CD4-positive, alpha-beta memory T cell (primary cell): ENCODE data around the gene PPP1R7. TPM values are rescaled to one million over a fixed set of nuclear protein-coding genes. Genes with fewer than 3 reads are reported as not detected.

ENCODE experiments used
- polyA plus RNA-seq, 2 donors: library from polyadenylated mRNA; unstranded; fragments of 300-500 nt; fragmentation: Illumina TruSeq; gene quantifications; one replicate each; pipeline ENCODE4 v1.2.3, GENCODE V29; 2021
- total RNA-seq, 2 experiments: library from RNA; stranded (reverse); gene quantifications; one replicate each; pipeline ENCODE4 v1.2.3, GENCODE V29; 2021

PPP1R7 gene
- total and polyA plus RNA-seq, 4 experiments from 2014 or later: 61.3 to 119 (median 91.6) TPM

Other genes starting within 250 kb of the PPP1R7 start
- not detected for gene CROCC2, start 244.1 kb upstream of the PPP1R7 start, total RNA-seq
- gene CROCC2, start 244.1 kb upstream of the PPP1R7 start, polyA plus RNA-seq: not detected
- 10 to 100 TPM; 85.2 to 90.1 TPM for gene SNED1, start 151.8 kb upstream of the PPP1R7 start, total RNA-seq
- gene SNED1, start 151.8 kb upstream of the PPP1R7 start, polyA plus RNA-seq: 1 to 10 TPM; 1.6 to 3.2 TPM
- 100 to 1,000 TPM; 204 to 227 TPM for gene MTERF4, start 48.2 kb upstream of the PPP1R7 start, total RNA-seq
- gene MTERF4, start 48.2 kb upstream of the PPP1R7 start, polyA plus RNA-seq: 10 to 100 TPM; 44.6 to 56.6 TPM
- 100 to 1,000 TPM; 290 to 309 TPM for gene PASK, start 995 bp upstream of the PPP1R7 start, total RNA-seq
- gene PASK, start 995 bp upstream of the PPP1R7 start, polyA plus RNA-seq: 10 to 100 TPM; 38.2 to 50.0 TPM
- under 1 TPM; 0.53 to 0.81 TPM for gene ANO7, start 38.2 kb downstream of the PPP1R7 start, total RNA-seq
- gene ANO7, start 38.2 kb downstream of the PPP1R7 start, polyA plus RNA-seq: under 1 TPM in 1 of 2 donors, not detected in 1; 0.13 TPM
- 100 to 1,000 TPM; 166 to 183 TPM for gene HDLBP, start 165.2 kb downstream of the PPP1R7 start, total RNA-seq
- 10 to 100 TPM; 24.7 to 82.3 TPM for gene HDLBP, start 165.2 kb downstream of the PPP1R7 start, polyA plus RNA-seq
- gene SEPTIN2, start 165.5 kb downstream of the PPP1R7 start, total RNA-seq: 100 to 1,000 TPM; 332 to 362 TPM
- gene SEPTIN2, start 165.5 kb downstream of the PPP1R7 start, polyA plus RNA-seq: 100 to 1,000 TPM; 187 to 249 TPM
- gene FARP2, start 205.8 kb downstream of the PPP1R7 start, total RNA-seq: 10 to 100 TPM; 17.2 to 21.8 TPM
- gene FARP2, start 205.8 kb downstream of the PPP1R7 start, polyA plus RNA-seq: 1 to 10 TPM; 3.9 to 5.5 TPM